ENCODE results near the gene RNASE13.
A peak's percentile ranks its signal among the peaks of the same experiment; 100 is the strongest.

Gene RNASE13

DNA sequence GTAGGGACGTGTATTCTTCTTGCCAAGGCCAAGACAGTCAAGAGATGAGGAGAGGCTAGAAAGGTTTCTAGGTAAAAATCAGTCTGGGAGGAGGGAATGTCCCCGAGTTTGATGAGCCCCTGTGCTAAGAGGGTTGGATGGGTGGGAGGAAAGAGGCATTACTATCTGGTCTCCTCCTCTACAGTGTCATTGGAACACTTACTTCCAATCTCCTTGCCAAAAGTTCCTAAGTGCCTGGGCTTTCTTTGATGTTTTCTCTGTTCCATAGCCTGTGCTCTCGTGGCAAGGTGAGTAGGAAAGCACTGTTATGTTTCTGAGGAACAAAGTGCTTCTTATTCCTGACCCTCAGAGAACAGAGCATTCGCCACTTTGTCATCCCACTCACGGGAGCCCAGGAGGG is at the start of gene RNASE13:
Gene RNASE13 (minus strand): TSS at position 101 of the 400 bp plus-strand sequence. CDS start 519 bp downstream, outside the sequence.
- DNase-seq (ENCODE audit: low read depth in 2 of 2), result no peak

- DNase-seq (ENCODE audit: low read depth in 2 of 2), result no peak
These were observed 49.8 kb upstream of the RNASE13 start for GRCh38 chr14:21084396-21084795.

- no peak for DNase-seq (ENCODE audit: low read depth in 2 of 2)
These were observed 49.1 kb upstream of the RNASE13 start for GRCh38 chr14:21083565-21084325.

DNA sequence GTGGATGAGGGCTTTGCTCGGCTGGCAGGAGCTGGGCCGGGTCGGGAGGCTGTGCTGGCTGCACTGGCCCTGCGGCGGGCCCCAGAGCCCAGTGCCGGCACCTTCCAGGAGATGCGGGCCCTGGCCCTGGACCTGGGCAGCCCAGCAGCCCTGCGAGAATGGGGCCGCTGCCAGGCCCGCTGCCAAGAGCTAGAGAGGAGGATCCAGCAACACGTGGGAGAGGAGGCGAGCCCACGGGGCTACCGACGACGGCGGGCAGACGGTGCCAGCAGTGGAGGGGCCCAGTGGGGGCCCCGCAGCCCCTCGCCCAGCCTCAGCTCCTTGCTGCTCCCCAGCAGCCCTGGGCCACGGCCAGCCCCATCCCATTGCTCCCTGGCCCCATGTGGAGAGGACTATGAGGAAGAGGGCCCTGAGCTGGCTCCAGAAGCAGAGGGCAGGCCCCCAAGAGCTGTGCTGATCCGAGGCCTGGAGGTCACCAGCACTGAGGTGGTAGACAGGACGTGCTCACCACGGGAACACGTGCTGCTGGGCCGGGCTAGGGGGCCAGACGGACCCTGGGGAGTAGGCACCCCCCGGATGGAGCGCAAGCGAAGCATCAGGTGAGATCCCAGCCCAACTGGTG is 47.0 kb upstream of the RNASE13 start:
- no peak for DNase-seq (ENCODE audit: low read depth in 2 of 2)

DNA sequence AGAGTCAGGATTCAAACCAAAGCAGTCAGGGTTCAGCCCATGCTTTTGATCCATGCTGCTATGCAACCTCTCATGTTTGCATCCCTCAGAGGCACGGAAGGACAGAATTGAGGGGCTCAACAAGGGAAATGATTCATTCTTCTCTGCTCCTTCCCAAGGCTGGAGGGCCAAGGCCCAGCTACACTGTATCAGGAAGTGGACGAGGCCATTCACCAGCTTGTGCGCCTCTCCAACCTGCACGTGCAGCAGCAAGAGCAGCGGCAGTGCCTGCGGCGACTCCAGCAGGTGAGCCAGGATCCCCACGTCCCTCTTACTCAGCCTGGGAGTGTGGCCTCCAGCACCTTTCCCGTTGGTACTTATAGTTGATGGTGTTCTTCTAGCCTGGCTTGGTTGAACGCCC is 44.1 kb upstream of the RNASE13 start:
- no peak for DNase-seq (ENCODE audit: low read depth in 2 of 2)

GRCh38 chr14:21078287-21078686 is 43.7 kb upstream of the RNASE13 start:
- no peak for DNase-seq (ENCODE audit: low read depth in 2 of 2)

DNA sequence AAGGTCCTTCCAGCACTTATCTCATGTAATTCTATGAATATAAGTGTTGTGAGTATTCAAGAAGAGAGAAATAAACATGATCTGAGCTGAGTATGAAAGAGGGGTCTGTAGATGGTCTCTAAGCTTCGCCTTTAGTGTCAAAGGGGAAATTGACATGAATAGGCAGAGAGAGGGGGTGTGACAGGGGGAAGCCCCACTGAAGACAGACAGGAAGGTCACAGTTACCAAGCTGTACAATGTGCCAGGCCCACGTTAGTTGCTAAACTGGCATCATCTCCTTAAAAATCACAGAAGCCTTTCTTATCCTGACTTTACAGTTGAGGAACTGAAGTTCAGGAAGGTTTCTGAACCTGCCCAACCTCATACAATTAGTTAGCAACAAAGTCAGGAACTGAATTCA is 43.1 kb upstream of the RNASE13 start:
- no peak for DNase-seq (ENCODE audit: low read depth in 2 of 2)

GRCh38 chr14:21075719-21076437 is 41.3 kb upstream of the RNASE13 start:
- no peak for DNase-seq (ENCODE audit: low read depth in 2 of 2)

- no peak for DNase-seq (ENCODE audit: low read depth in 2 of 2)
These were observed 40.0 kb upstream of the RNASE13 start for GRCh38 chr14:21074398-21075272.

DNA sequence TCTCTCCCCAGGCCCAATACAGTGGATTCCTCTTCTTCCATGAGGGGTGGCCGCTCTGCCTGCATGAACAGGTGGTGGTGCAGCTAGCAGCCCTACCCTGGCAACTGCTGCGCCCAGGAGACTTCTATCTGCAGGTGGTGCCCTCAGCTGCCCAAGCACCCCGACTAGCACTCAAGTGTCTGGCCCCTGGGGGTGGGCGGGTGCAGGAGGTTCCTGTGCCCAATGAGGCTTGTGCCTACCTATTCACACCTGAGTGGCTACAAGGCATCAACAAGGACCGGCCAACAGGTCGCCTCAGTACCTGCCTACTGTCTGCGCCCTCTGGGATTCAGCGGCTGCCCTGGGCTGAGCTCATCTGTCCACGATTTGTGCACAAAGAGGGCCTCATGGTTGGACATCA is 39.3 kb upstream of the RNASE13 start:
- no peak for DNase-seq (ENCODE audit: low read depth in 2 of 2)

- DNase-seq (ENCODE audit: low read depth in 2 of 2), result no peak
These were observed 38.3 kb upstream of the RNASE13 start for GRCh38 chr14:21072781-21073339.

DNA sequence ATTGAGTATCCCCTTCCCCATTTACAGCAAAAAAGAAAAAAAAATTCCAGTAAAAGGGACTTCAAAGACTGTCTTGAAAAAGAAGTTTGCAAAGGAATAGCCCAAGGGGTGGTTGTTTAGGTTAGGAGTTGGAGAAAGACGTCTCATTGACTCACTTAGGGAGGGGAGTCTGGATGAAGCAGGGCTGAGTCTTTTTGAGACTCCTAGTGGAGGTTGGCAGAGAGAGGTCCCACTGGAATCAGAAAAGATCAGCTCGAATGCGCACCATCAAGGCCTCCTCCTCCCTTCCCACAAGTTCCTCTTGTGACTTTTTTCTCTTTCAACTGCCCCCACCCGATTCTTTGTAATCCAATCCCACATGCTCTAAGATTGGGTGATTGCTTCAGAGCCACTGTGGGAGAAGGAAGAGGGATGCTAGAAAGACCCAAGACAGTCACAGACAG is 37.4 kb upstream of the RNASE13 start:
- DNase-seq (ENCODE audit: low read depth in 2 of 2), result no peak

GRCh38 chr14:21071225-21072030 is 36.8 kb upstream of the RNASE13 start:
- peak in 1 of 2 donors; percentile 14 for DNase-seq (ENCODE audit: low read depth in 2 of 2)

- DNase-seq (ENCODE audit: low read depth in 2 of 2), result no peak
These were observed 36.1 kb upstream of the RNASE13 start for GRCh38 chr14:21070610-21071224.

DNA sequence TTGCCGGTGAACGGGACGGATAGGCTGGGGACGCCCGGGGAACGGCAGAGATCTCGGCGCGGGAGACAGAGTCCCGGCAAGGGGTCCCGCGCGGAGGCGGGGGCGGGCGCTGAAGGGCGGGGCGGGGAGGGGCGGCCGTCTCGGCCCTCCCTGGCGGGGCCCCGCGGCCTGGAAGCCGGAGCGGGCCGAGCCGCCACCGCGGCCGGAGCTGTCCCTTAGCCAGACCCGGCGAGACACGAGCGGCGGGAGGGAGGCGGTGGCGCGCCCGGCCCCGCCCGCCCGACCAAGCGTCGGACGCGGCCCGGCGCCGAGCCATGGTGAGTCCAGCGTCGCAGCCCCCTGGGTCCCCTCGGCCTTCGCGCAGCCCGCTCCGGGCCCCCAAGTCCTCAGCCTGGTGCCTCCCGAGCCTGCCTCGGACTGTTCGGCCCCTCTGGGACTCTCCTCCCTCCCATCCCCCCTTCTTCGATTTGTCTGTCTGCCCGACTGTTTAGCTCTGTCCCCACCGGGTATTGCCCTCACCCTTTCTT is 35.5 kb upstream of the RNASE13 start, which contains the start of gene ARHGEF40:
Gene ARHGEF40 (plus strand): TSS at position 222 of the 527 bp plus-strand sequence. CDS start 93 bp downstream, at position 315.
- no peak for DNase-seq (ENCODE audit: low read depth in 2 of 2)

GRCh38 chr14:21069388-21070082 is 34.9 kb upstream of the RNASE13 start:
- DNase-seq (ENCODE audit: low read depth in 2 of 2), result no peak

DNA sequence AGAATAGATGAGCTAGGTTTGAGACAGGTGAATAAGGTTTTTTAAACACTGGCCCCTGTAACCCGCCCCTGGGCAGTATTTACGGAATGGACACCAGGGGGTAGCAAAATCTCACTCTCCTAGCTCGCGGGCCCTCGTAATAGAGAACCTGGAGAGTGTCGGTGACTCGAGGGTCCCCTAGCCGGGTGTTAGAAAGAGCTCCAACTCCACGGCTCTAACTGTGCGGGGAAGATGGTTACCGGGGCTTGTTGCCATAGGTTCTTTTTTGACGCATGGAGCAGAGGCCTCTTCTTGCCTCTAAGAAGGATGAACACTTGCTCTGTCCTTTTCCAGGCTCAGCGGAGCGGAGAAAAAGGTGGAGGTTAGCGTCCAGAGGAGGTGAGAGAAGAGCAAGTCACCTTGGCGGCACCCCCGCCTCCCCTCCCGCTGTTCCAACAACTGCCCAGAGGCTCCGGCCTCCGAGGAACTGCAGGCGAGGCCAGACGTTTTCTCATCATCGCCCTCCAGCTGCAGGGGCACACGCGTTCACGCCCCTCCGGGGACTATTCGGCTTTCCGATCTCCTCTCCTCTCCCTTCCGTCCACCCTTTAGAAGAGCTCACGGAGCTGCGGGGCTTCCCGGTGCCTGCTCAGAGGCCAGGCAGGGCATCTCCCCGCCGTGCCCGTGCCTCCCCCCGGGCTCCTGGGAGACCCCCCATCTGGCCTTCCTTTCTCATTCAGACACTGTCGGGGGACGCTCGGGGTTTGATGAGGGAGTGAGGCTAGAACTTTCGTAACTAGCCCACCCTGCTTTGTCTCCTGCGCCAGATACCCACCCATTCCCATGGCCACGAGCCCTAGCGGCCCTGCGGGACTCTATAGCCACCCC is 34.1 kb upstream of the RNASE13 start:
- peak in 1 of 2 donors; percentile 18 for DNase-seq (ENCODE audit: low read depth in 2 of 2)

DNA sequence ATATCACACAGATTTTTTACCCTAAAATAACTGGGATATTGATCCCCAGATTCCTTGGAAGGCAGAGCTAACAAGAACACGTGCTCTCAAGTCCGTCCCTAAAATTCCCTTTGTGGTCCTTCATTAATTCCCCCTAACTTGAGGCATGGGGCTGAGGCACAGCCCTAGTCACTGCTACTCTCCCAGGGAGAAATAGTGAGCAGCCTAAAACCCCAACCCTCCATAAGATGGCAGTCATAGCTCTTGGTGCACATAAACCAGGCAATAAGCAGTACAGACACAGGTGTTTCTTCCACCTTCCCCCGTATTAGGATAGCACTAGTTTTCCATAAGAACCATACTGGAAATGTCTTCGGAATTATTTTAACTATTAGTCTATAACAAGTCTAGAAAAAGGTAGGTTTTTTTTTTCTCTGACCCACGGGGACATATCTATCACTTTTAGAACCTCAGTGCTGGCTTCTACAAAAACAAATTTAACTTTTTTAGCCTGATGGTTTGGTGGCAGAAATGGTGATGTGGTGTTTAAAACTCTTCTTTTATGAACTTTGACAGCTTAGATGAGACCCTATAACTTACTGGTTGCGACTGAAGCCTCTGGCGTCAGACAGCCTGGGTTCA is 32.4 kb upstream of the RNASE13 start:
- DNase-seq (ENCODE audit: low read depth in 2 of 2), result no peak
